Measurements from ENCODE around the gene FOSL1. TPM values are rescaled to one million over a fixed set of nuclear protein-coding genes. Genes with fewer than 3 reads are reported as not detected.

The FOSL1 gene
- total and polyA plus RNA-seq, 2 of the 13 experiments (the other 11 are each of a cell fraction or from before 2014, with no cell fraction given) = 4.0 to 4.1 TPM

- TF ChIP-seq FUBP1 (CRISPR knock-in tag; IDR thresholded peaks at IDR 0.05; ENCODE audit: borderline replicate concordance) (no peak), KAT7 (CRISPR knock-in tag; IDR thresholded peaks at IDR 0.05; ENCODE audit: borderline replicate concordance) (no peak), ATF1 (CRISPR knock-in tag; IDR thresholded peaks at IDR 0.05) (0 out of 2 replicates have a peak, but pooled peaks have one; percentile 21), SKIL (CRISPR knock-in tag; IDR thresholded peaks at IDR 0.05; ENCODE audit: borderline replicate concordance) (no peak), AFF4 (CRISPR knock-in tag; IDR thresholded peaks at IDR 0.05) (no peak), THAP8 (CRISPR knock-in tag; IDR thresholded peaks at IDR 0.05; ENCODE audit: borderline replicate concordance) (no peak), SP140L (CRISPR knock-in tag; IDR thresholded peaks at IDR 0.05; ENCODE audit: borderline replicate concordance) (no peak), MAFK (conservative IDR thresholded peaks at IDR 0.05 in 1 of 2, IDR thresholded peaks at IDR 0.05 in 1 of 2; ENCODE audit: low read length in 2 of 2) (no peak), ZNF800 (CRISPR knock-in tag; IDR thresholded peaks at IDR 0.05) (no peak)
Observed at GRCh38 chr11:65898656-65899355, 1.4 kb downstream of the FOSL1 start (continued).
